Cardiac muscle cell (in vitro differentiated cells and primary cell): ENCODE results near the gene POC1B. TPM values are rescaled to one million over a fixed set of nuclear protein-coding genes. Genes with fewer than 3 reads are reported as not detected.

Source experiments
- DNase-seq, 2 donors: peaks; one replicate each; pipeline versions ENCODE4 v3.0.0 to v3.0.0-alpha.2; 2010 to 2017; ENCODE audit warnings: low read depth in 1 of 2, low spot score in 1 of 2
- H3K27ac ChIP-seq: fragments of 200-600 bp; sonication (generic); 2 replicates; pipeline ENCODE4 v1.5.1; 2016
- H3K27me3 ChIP-seq: fragments of 200-600 bp; sonication (generic); 2 replicates; pipeline ENCODE4 v1.6.0; 2016; ENCODE audit warnings: control low read depth
- H3K36me3 ChIP-seq: fragments of 200-600 bp; sonication (generic); 2 replicates; pipeline ENCODE4 v1.5.1; 2016; ENCODE audit warnings: control low read depth
- H3K4me1 ChIP-seq: fragments of 200-600 bp; sonication (generic); 2 replicates; pipeline ENCODE4 v1.8.1; 2017; ENCODE audit warnings: low read depth, mild to moderate bottlenecking, mixed run types
- H3K4me3 ChIP-seq: fragments of 200-600 bp; sonication (generic); 2 replicates; pipeline ENCODE4 v1.5.1; 2016; ENCODE audit warnings: mild to moderate bottlenecking
- H3K9me3 ChIP-seq: fragments of 200-600 bp; sonication (generic); 2 replicates; pipeline ENCODE4 v1.5.1; 2017; ENCODE audit warnings: low read depth, mild to moderate bottlenecking, control low read depth
- CTCF ChIP-seq: IDR thresholded peaks from 2 replicates; pipeline ENCODE4 v1.5.1; 2012; ENCODE audit warnings: low read depth, mild to moderate bottlenecking, low read length
- polyA plus RNA-seq: library from polyadenylated mRNA; unstranded; fragments of >200 nt; fragmentation: Nextera tagmentation; extraction: Ambion mirVana; gene quantifications from 2 replicates; pipeline ENCODE4 v1.2.1, GENCODE V29; 2016
- total RNA-seq: library from RNA; depleted of rRNA; stranded (reverse); fragments of >200 nt; gene quantifications from 2 replicates; pipeline ENCODE4 v1.2.3, GENCODE V29; 2016

The POC1B gene
- total and polyA plus RNA-seq, 2 experiments from 2014 or later = 12.8 to 16.1 TPM

- TF ChIP-seq CTCF = no peak
- no peak overlapping the region for H3K27ac ChIP-seq
- no peak overlapping the region for H3K4me3 ChIP-seq
- no peaks in the 10 kb centered on the region for H3K4me1 ChIP-seq
- H3K27me3 ChIP-seq = no peaks in the 10 kb centered on the region
- H3K36me3 ChIP-seq = no peaks in the 10 kb centered on the region
- no peak for DNase-seq
- no peaks in the 10 kb centered on the region for H3K9me3 ChIP-seq
Observed at GRCh38 chr12:89506050-89506449, 19.8 kb downstream of the POC1B start.

- peak; percentile 14 for TF ChIP-seq CTCF
- Histone ChIP-seq H3K9me3 (no peaks in the 10 kb centered on the region), H3K36me3 (no peaks in the 10 kb centered on the region), H3K27me3 (no peaks in the 10 kb centered on the region), H3K4me1 (no peaks in the 10 kb centered on the region), H3K27ac (no peak overlapping the region), H3K4me3 (no peak overlapping the region)
- peak in 1 of 2 donors; percentile 65 for DNase-seq
Observed at GRCh38 chr12:89504560-89505346, 21.1 kb downstream of the POC1B start.

GRCh38 chr12:89501793-89502192, 24.1 kb downstream of the POC1B start:
- Histone ChIP-seq H3K4me1 (no peaks in the 10 kb centered on the region), H3K27me3 (no peaks in the 10 kb centered on the region), H3K9me3 (no peaks in the 10 kb centered on the region), H3K4me3 (no peak overlapping the region), H3K36me3 (no peaks in the 10 kb centered on the region), H3K27ac (no peak overlapping the region)
- no peak for TF ChIP-seq CTCF
- DNase-seq = no peak

GRCh38 chr12:89499857-89500256, 26.0 kb downstream of the POC1B start:
- DNase-seq = no peak
- H3K36me3 ChIP-seq = no peaks in the 10 kb centered on the region
- no peak for TF ChIP-seq CTCF
- no peaks in the 10 kb centered on the region for H3K4me1 ChIP-seq
- no peak overlapping the region for H3K27ac ChIP-seq
- no peaks in the 10 kb centered on the region for H3K27me3 ChIP-seq
- no peaks in the 10 kb centered on the region for H3K9me3 ChIP-seq
- H3K4me3 ChIP-seq = no peak overlapping the region

- Histone ChIP-seq H3K4me3 (no peak overlapping the region), H3K9me3 (no peaks in the 10 kb centered on the region), H3K4me1 (no peaks in the 10 kb centered on the region), H3K36me3 (no peaks in the 10 kb centered on the region), H3K27me3 (no peaks in the 10 kb centered on the region), H3K27ac (no peak overlapping the region)
- DNase-seq = peak in 1 of 2 donors; percentile 23
- TF ChIP-seq CTCF = no peak
Observed at GRCh38 chr12:89497467-89497866, 28.4 kb downstream of the POC1B start.
